WERI-Rb-1 (cell line): ENCODE data around the gene MSX2.

Experiments
- DNase-seq: peaks from one replicate; pipeline ENCODE4 v3.0.0-alpha.2; 2020
- H3K27ac ChIP-seq: fragments of 250-450 bp; sonication (Bioruptor Pico); 2 replicates; pipeline ENCODE4 v1.5.1; 2020; ENCODE audit warnings: mild to moderate bottlenecking, moderate library complexity
- H3K27me3 ChIP-seq: fragments of 250-450 bp; sonication (Bioruptor Pico); 2 replicates; pipeline ENCODE4 v1.5.1; 2021; ENCODE audit warnings: mild to moderate bottlenecking, low read depth, moderate library complexity; ENCODE audit not compliant: insufficient read depth, severe bottlenecking
- H3K36me3 ChIP-seq: fragments of 250-450 bp; sonication (Bioruptor Pico); 2 replicates; pipeline ENCODE4 v1.5.1; 2020; ENCODE audit warnings: mild to moderate bottlenecking, moderate library complexity
- H3K4me3 ChIP-seq: 2 replicates; pipeline ENCODE4 v1.5.1; 2011; ENCODE audit warnings: low read depth, mild to moderate bottlenecking, control low read depth, low read length
- H3K9me3 ChIP-seq: fragments of 250-450 bp; sonication (Bioruptor Pico); 2 replicates; pipeline ENCODE4 v1.5.1; 2021; ENCODE audit warnings: mild to moderate bottlenecking, moderate library complexity; ENCODE audit not compliant: severe bottlenecking
- TF ChIP-seq, protein P1 (sequence below): IDR thresholded peaks from 2 replicates; pipeline ENCODE4 v1.5.1; 2011; ENCODE audit warnings: low read depth, mild to moderate bottlenecking, control low read depth, inconsistent platforms, low read length

MSX2 gene

DNA sequence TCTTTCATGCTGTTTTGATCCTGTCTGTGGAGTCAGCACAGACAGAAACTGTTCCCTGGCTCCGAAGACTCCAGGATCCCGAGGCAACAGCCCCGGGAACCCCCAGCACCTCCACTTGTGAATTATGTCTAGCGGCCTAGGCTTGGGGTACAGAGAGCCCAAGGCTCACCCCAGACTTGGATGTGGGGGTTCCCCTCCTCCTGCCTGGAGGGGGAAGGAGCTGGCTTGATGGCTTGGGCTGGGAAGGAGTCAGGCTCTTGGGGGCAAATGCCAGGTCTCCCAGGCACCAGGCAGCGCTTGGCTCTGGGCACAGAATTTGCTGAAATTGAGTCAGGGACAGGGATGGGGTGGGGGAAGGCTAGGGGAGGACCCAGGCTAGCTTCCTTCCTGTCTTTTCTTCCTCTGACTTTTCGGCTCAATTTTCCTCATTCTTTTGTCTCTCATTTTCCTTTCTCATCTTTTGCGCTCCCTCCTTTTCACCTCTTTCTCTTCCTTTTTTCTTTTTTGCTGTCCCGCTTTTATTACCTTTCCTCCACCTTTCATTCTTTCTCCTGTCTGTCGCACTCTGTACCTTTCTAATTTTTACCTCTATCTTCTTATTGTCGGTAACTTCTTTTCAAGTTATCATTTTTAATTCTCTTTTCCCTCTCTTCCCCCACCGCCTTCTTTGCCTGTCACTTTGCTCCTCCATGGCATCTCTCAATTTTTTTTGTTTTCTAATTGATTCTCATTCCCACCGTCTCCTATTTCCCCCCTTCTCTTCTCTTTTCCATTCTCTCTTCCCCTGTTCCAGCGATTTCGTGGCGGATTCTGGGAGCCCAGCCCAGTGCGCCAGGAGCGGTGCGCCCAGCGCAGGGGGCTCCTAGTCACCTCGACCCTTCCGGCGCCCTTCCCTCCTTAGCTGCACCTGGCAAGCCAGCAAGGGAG is 10.5 kb downstream of the MSX2 start:
- DNase-seq, result no peak
- H3K36me3 ChIP-seq, result no peaks in the 10 kb centered on the region
- H3K27me3 ChIP-seq, result peaks cover 89% of the 10 kb centered on the region
- TF ChIP-seq, protein P1, sequence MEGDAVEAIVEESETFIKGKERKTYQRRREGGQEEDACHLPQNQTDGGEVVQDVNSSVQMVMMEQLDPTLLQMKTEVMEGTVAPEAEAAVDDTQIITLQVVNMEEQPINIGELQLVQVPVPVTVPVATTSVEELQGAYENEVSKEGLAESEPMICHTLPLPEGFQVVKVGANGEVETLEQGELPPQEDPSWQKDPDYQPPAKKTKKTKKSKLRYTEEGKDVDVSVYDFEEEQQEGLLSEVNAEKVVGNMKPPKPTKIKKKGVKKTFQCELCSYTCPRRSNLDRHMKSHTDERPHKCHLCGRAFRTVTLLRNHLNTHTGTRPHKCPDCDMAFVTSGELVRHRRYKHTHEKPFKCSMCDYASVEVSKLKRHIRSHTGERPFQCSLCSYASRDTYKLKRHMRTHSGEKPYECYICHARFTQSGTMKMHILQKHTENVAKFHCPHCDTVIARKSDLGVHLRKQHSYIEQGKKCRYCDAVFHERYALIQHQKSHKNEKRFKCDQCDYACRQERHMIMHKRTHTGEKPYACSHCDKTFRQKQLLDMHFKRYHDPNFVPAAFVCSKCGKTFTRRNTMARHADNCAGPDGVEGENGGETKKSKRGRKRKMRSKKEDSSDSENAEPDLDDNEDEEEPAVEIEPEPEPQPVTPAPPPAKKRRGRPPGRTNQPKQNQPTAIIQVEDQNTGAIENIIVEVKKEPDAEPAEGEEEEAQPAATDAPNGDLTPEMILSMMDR, result no peak
- no peak overlapping the region for H3K27ac ChIP-seq
- no peak overlapping the region for H3K4me3 ChIP-seq
- no peaks in the 10 kb centered on the region for H3K9me3 ChIP-seq

GRCh38 chr5:174735498-174736330 is 11.3 kb downstream of the MSX2 start:
- Histone ChIP-seq H3K9me3 (no peaks in the 10 kb centered on the region), H3K27ac (no peak overlapping the region), H3K36me3 (no peaks in the 10 kb centered on the region), H3K4me3 (no peak overlapping the region), H3K27me3 (peaks cover 92% of the 10 kb centered on the region)
- TF ChIP-seq, protein P1, result 0 out of 2 replicates have a peak, but pooled peaks have one; percentile 33
- DNase-seq, result no peak

DNA sequence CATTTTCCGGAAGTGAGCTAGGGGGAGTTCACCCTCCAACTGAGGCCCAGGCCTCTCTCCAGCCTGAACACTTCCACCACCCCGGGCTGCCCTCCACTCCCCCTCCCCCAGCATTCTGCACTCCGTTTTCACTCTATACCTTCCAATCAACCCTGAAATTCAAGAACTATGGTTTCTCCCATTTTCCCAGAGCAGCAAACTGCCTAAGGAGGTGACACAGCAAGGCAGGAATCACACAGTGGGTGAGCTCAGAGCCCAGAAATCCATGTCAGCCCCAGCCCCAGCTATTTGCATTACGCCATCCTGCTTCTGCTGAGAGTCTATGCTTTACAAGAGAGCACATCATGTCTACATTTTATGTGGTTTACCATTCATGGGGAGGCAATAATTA is 11.9 kb downstream of the MSX2 start:
- H3K4me3 ChIP-seq, result no peak overlapping the region
- H3K27me3 ChIP-seq, result peaks cover 92% of the 10 kb centered on the region
- DNase-seq, result no peak

GRCh38 chr5:174736777-174737176 is 12.4 kb downstream of the MSX2 start:
- TF ChIP-seq, protein P1, result no peak
- Histone ChIP-seq H3K36me3 (no peaks in the 10 kb centered on the region), H3K9me3 (no peaks in the 10 kb centered on the region), H3K27ac (no peak overlapping the region), H3K4me3 (no peak overlapping the region), H3K27me3 (peaks cover 92% of the 10 kb centered on the region)
- no peak for DNase-seq

More for the DNA sequence above, 11.9 kb downstream of the MSX2 start:
- Histone ChIP-seq H3K9me3 (no peaks in the 10 kb centered on the region), H3K36me3 (no peaks in the 10 kb centered on the region), H3K27ac (no peak overlapping the region)
- TF ChIP-seq, protein P1, result no peak

DNA sequence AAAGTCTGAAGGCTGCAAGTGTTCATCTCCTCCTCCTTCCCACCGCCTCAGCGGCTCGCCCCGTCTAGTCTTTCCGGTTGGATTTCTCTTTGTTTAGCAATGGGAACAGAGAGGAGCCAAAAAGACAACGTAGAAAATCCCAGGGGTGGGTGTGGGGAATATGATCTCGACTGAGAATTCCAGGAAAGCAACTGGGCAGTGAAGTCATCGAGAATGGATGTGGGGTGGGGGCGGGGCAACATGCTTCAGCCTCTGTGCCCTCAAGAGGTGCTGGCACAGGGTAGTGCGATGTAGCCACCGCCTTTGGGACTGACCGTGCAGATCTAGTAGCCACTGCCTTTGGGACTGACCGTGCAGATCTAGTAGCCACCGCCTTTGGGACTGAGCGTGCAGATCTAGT is 12.9 kb downstream of the MSX2 start:
- TF ChIP-seq, protein P1, result no peak
- H3K4me3 ChIP-seq, result no peak overlapping the region
- peaks cover 87% of the 10 kb centered on the region for H3K27me3 ChIP-seq
- H3K36me3 ChIP-seq, result no peaks in the 10 kb centered on the region
- no peak for DNase-seq
- H3K27ac ChIP-seq, result no peak overlapping the region
- H3K9me3 ChIP-seq, result no peaks in the 10 kb centered on the region
